Neural cell (in vitro differentiated cells): ENCODE measurements around the gene CDHR5. TPM values are rescaled to one million over a fixed set of nuclear protein-coding genes. Genes with fewer than 3 reads are reported as not detected.

Experiments used
- H2AFZ ChIP-seq: fragments of 200-600, 300-800 bp; sonication (generic), shearing (Covaris generic); 2 replicates; pipeline ENCODE4 v1.6.0; 2014; ENCODE audit warnings: low read depth, mild to moderate bottlenecking, antibody characterized with exemption, low read length, moderate library complexity
- H3F3A ChIP-seq: fragments of 200-600 bp; shearing (Covaris generic); 2 replicates; pipeline ENCODE4 v1.6.1; 2016; ENCODE audit warnings: mild to moderate bottlenecking, moderate library complexity, mixed read lengths, antibody characterized with exemption, low read length; ENCODE audit not compliant: insufficient read depth, poor library complexity, severe bottlenecking
- H3K27ac ChIP-seq: fragments of 200-600, 300-800 bp; sonication (generic), shearing (Covaris generic); 2 replicates; pipeline ENCODE4 v1.5.1; 2014; ENCODE audit warnings: mild to moderate bottlenecking, low read length, moderate library complexity
- H3K27me3 ChIP-seq: fragments of 300-800, 200-600 bp; sonication (generic), shearing (Covaris generic); 2 replicates; pipeline ENCODE4 v1.6.0; 2014; ENCODE audit warnings: mild to moderate bottlenecking, low read depth, low read length, moderate library complexity; ENCODE audit not compliant: insufficient read depth
- H3K36me3 ChIP-seq: fragments of 300-800, 200-600 bp; sonication (generic), shearing (Covaris generic); 2 replicates; pipeline ENCODE4 v1.5.1; 2014; ENCODE audit warnings: mild to moderate bottlenecking, antibody characterized with exemption, low read length, moderate library complexity; ENCODE audit not compliant: insufficient read depth
- H3K4me2 ChIP-seq: fragments of 300-800, 200-600 bp; sonication (generic), shearing (Covaris generic); 2 replicates; pipeline ENCODE4 v1.6.0; 2014; ENCODE audit warnings: mild to moderate bottlenecking, low read length
- H3K4me3 ChIP-seq: fragments of 300-800, 200-600 bp; sonication (generic), shearing (Covaris generic); 2 replicates; pipeline ENCODE4 v1.5.1; 2014; ENCODE audit warnings: mild to moderate bottlenecking, low read length, moderate library complexity
- H3K79me2 ChIP-seq: fragments of 200-600 bp; shearing (Covaris generic); replicated peaks from 2 replicates; pipeline ENCODE4 v1.6.0; 2014; ENCODE audit warnings: mild to moderate bottlenecking, low read length, moderate library complexity; ENCODE audit not compliant: insufficient read depth
- H3K9ac ChIP-seq: fragments of 300-800, 200-600 bp; sonication (generic), shearing (Covaris generic); 2 replicates; pipeline ENCODE4 v1.6.1; 2016; ENCODE audit warnings: mild to moderate bottlenecking, low read length, mixed read lengths
- H3K9me2 ChIP-seq: fragments of 200-600 bp; shearing (Covaris generic); 2 replicates; pipeline ENCODE4 v1.6.1; 2016; ENCODE audit warnings: mild to moderate bottlenecking, low read length, mixed read lengths; ENCODE audit not compliant: insufficient read depth
- H3K9me3 ChIP-seq: fragments of 200-600, 300-800 bp; sonication (generic), shearing (Covaris generic); 2 replicates; pipeline ENCODE4 v1.6.1; 2016; ENCODE audit warnings: mild to moderate bottlenecking, mixed run types, low read length, moderate library complexity, mixed read lengths
- H4K20me1 ChIP-seq: fragments of 200-600 bp; shearing (Covaris generic); 2 replicates; pipeline ENCODE4 v1.6.1; 2016; ENCODE audit warnings: mild to moderate bottlenecking, mixed run types; ENCODE audit not compliant: insufficient read depth
- CTCF ChIP-seq: fragments of 450-650 bp; IDR thresholded peaks from 2 replicates; pipeline ENCODE4 v1.5.1; 2014; ENCODE audit warnings: antibody characterized with exemption, mild to moderate bottlenecking, moderate library complexity; ENCODE audit not compliant: poor library complexity, severe bottlenecking
- EP300 ChIP-seq: fragments of 450-650 bp; conservative IDR thresholded peaks from 2 replicates; pipeline ENCODE4 v1.6.1; 2014; ENCODE audit warnings: antibody characterized with exemption, mild to moderate bottlenecking, moderate library complexity; ENCODE audit not compliant: poor library complexity, severe bottlenecking
- EZH2 ChIP-seq: fragments of 200-600, 300-800 bp; shearing (Covaris generic), sonication (generic); IDR thresholded peaks from 2 replicates; pipeline ENCODE4 v1.6.1; 2014; ENCODE audit warnings: antibody characterized with exemption, low read length, borderline replicate concordance, mild to moderate bottlenecking; ENCODE audit not compliant: insufficient read depth, poor library complexity, severe bottlenecking
- MXI1 ChIP-seq: fragments of 450-650 bp; conservative IDR thresholded peaks from 2 replicates; pipeline ENCODE4 v1.6.1; 2014; ENCODE audit warnings: antibody characterized with exemption, mild to moderate bottlenecking; ENCODE audit not compliant: poor library complexity, severe bottlenecking
- POLR2AphosphoS5 ChIP-seq: IDR thresholded peaks from 2 replicates; pipeline ENCODE4 v1.6.1; 2012
- RAD21 ChIP-seq: fragments of 450-650 bp; conservative IDR thresholded peaks from 2 replicates; pipeline ENCODE4 v1.6.1; 2014; ENCODE audit warnings: antibody characterized with exemption, mild to moderate bottlenecking, moderate library complexity
- SMC3 ChIP-seq: fragments of 450-650 bp; conservative IDR thresholded peaks from 2 replicates; pipeline ENCODE4 v1.6.1; 2014; ENCODE audit warnings: antibody characterized with exemption, mild to moderate bottlenecking, moderate library complexity; ENCODE audit not compliant: poor library complexity
- TAF1 ChIP-seq: IDR thresholded peaks from 2 replicates; pipeline ENCODE4 v1.6.1; 2012; ENCODE audit warnings: low read depth
- polyA plus RNA-seq: library from polyadenylated mRNA; depleted of rRNA; stranded (reverse); fragments of >200 nt; gene quantifications from 2 replicates; pipeline ENCODE4 v1.2.3, GENCODE V29; 2014
- TF ChIP-seq, protein P1 (sequence below): IDR thresholded peaks from 2 replicates; pipeline ENCODE4 v1.6.1; 2012; ENCODE audit warnings: borderline replicate concordance

The CDHR5 gene
- polyA plus RNA-seq, 1 donor from 2014 or later, result not detected

DNA sequence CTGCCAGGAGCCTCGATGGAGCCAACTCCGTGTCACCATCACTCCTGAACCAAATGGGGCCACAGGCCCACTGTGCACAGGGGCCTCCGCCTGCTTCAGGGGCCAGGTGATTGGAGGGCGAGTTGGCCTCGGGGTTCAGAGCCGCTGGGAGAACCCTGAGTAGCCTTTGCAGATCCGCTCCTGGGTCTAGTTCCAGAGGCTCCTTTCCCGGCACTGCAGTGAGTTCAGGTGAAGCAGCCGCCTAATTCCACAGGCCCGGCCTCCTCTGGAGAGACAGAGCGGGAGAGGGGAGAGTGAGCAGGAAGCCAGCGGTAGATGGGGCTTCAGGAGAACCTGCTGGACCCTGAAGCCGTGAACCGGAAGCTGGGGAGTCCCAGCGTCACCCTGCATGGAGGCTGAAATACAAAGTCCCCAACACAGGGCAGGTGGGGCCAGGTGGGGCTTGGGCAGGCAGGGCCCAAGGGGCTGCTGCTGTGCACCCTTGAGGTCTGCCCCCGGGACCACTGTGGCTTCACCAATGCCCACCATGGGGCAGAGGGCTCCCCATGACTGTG, 34.9 kb upstream of the CDHR5 start:
- no peaks in the 10 kb centered on the region for H3K9me3 ChIP-seq
- H3K27ac ChIP-seq, result no peak overlapping the region
- H3K36me3 ChIP-seq, result no peaks in the 10 kb centered on the region
- H3F3A ChIP-seq, result no peaks in the 10 kb centered on the region
- no peaks in the 10 kb centered on the region for H3K79me2 ChIP-seq
- no peak overlapping the region for H3K4me2 ChIP-seq
- TF ChIP-seq EP300, result no peak
- TF ChIP-seq EZH2, result no peak
- no peak for TF ChIP-seq POLR2AphosphoS5
- no peak for TF ChIP-seq TAF1
- no peak for TF ChIP-seq CTCF
- TF ChIP-seq RAD21, result no peak
- H3K4me3 ChIP-seq, result no peak overlapping the region
- no peaks in the 10 kb centered on the region for H4K20me1 ChIP-seq
- H2AFZ ChIP-seq, result no peak overlapping the region
- H3K9ac ChIP-seq, result no peak overlapping the region
- H3K27me3 ChIP-seq, result no peaks in the 10 kb centered on the region
- H3K9me2 ChIP-seq, result no peaks in the 10 kb centered on the region

DNA sequence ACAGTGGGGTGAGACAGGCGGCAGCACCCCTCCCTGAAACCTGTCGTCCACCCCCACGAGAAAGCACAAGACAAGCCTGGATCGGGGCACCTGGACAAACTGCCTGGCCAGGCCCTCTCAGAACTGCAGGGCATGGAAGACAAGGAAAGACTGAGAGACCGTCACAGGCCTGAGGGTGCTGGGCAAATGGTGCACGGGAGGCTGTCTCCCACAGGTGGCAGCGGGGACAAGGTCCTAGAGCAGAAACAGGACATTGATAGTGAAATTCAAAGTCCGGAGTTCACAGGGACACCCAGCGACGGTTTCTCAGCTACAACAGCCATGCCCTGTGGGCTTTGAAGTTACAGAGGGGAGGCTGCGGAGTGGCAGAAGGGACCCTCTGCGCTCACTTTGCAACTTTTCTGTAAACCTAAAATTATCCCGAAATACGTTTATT, 33.0 kb upstream of the CDHR5 start:
- TF ChIP-seq MXI1, result no peak
- no peak for TF ChIP-seq RAD21
- TF ChIP-seq CTCF, result no peak
- TF ChIP-seq SMC3, result no peak
- no peak for TF ChIP-seq EP300
- TF ChIP-seq EZH2, result no peak
- TF ChIP-seq TAF1, result no peak
- no peak for TF ChIP-seq POLR2AphosphoS5
- TF ChIP-seq, protein P1, sequence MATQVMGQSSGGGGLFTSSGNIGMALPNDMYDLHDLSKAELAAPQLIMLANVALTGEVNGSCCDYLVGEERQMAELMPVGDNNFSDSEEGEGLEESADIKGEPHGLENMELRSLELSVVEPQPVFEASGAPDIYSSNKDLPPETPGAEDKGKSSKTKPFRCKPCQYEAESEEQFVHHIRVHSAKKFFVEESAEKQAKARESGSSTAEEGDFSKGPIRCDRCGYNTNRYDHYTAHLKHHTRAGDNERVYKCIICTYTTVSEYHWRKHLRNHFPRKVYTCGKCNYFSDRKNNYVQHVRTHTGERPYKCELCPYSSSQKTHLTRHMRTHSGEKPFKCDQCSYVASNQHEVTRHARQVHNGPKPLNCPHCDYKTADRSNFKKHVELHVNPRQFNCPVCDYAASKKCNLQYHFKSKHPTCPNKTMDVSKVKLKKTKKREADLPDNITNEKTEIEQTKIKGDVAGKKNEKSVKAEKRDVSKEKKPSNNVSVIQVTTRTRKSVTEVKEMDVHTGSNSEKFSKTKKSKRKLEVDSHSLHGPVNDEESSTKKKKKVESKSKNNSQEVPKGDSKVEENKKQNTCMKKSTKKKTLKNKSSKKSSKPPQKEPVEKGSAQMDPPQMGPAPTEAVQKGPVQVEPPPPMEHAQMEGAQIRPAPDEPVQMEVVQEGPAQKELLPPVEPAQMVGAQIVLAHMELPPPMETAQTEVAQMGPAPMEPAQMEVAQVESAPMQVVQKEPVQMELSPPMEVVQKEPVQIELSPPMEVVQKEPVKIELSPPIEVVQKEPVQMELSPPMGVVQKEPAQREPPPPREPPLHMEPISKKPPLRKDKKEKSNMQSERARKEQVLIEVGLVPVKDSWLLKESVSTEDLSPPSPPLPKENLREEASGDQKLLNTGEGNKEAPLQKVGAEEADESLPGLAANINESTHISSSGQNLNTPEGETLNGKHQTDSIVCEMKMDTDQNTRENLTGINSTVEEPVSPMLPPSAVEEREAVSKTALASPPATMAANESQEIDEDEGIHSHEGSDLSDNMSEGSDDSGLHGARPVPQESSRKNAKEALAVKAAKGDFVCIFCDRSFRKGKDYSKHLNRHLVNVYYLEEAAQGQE, result no peak
- H3K4me2 ChIP-seq, result no peak overlapping the region
- no peak overlapping the region for H3K27ac ChIP-seq
- H4K20me1 ChIP-seq, result no peaks in the 10 kb centered on the region
- H3K9me3 ChIP-seq, result no peaks in the 10 kb centered on the region
- no peak overlapping the region for H3K9ac ChIP-seq
- no peaks in the 10 kb centered on the region for H3K9me2 ChIP-seq
- H3F3A ChIP-seq, result no peaks in the 10 kb centered on the region
- H3K27me3 ChIP-seq, result no peaks in the 10 kb centered on the region
- H3K79me2 ChIP-seq, result no peaks in the 10 kb centered on the region
- H2AFZ ChIP-seq, result no peak overlapping the region
- no peaks in the 10 kb centered on the region for H3K36me3 ChIP-seq
- H3K4me3 ChIP-seq, result no peak overlapping the region
